GM19099 (cell line): ENCODE measurements around the gene NFIX.

Source experiments
- POLR2A ChIP-seq: IDR thresholded peaks from 3 replicates; pipeline ENCODE4 v1.6.1; 2011; ENCODE audit warnings: low read depth; ENCODE audit not compliant: insufficient read length; ENCODE audit errors: extremely low read depth

NFIX gene

GRCh38 chr19:13102666-13103580, 107.6 kb downstream of the NFIX start, which contains the start of gene LYL1:
TSS of gene LYL1 (minus strand) at chr19:13102858. CDS start at chr19:13101171, 1,687 bp downstream.
- TF ChIP-seq POLR2A: peak; percentile 71

GRCh38 chr19:13103581-13104359, 108.5 kb downstream of the NFIX start:
- no peak for TF ChIP-seq POLR2A

- TF ChIP-seq POLR2A: no peak
These were observed 109.1 kb downstream of the NFIX start for GRCh38 chr19:13104360-13104847.

- TF ChIP-seq POLR2A: peak; percentile 49
These were observed 109.8 kb downstream of the NFIX start for GRCh38 chr19:13104848-13105711.

GRCh38 chr19:13109361-13110098, 114.3 kb downstream of the NFIX start:
- no peak for TF ChIP-seq POLR2A

- TF ChIP-seq POLR2A: no peak
These were observed 114.9 kb downstream of the NFIX start for GRCh38 chr19:13110099-13110610.

GRCh38 chr19:13112555-13112954, 117.3 kb downstream of the NFIX start:
- TF ChIP-seq POLR2A: no peak

GRCh38 chr19:13115936-13116281, 120.6 kb downstream of the NFIX start:
- TF ChIP-seq POLR2A: no peak

- peak; percentile 29 for TF ChIP-seq POLR2A
These were observed 121.3 kb downstream of the NFIX start, which contains the start of gene TRMT1 for GRCh38 chr19:13116282-13117175. TSS of gene TRMT1 (minus strand) at chr19:13116740. CDS start at chr19:13116399, 341 bp downstream.

GRCh38 chr19:13117176-13117771, 122.0 kb downstream of the NFIX start:
- TF ChIP-seq POLR2A: no peak

- peak; percentile 64 for TF ChIP-seq POLR2A
These were observed 122.6 kb downstream of the NFIX start, which contains the start of gene NACC1 for GRCh38 chr19:13117772-13118423. TSS of gene NACC1 (plus strand) at chr19:13118264. CDS start at chr19:13135208, 16,944 bp downstream.
